GM12873 (cell line): Measurements from ENCODE around the gene PDE5A.
A peak's percentile ranks its signal among the peaks of the same experiment; 100 is the strongest.

Source experiments
- TF ChIP-seq, protein P1 (sequence below): IDR thresholded peaks from 2 replicates; pipeline ENCODE4 v1.5.1; 2012; ENCODE audit warnings: low read depth, mild to moderate bottlenecking, moderate library complexity, low read length, control low read depth; ENCODE audit not compliant: insufficient read depth; ENCODE audit errors: missing control alignments

PDE5A gene

DNA sequence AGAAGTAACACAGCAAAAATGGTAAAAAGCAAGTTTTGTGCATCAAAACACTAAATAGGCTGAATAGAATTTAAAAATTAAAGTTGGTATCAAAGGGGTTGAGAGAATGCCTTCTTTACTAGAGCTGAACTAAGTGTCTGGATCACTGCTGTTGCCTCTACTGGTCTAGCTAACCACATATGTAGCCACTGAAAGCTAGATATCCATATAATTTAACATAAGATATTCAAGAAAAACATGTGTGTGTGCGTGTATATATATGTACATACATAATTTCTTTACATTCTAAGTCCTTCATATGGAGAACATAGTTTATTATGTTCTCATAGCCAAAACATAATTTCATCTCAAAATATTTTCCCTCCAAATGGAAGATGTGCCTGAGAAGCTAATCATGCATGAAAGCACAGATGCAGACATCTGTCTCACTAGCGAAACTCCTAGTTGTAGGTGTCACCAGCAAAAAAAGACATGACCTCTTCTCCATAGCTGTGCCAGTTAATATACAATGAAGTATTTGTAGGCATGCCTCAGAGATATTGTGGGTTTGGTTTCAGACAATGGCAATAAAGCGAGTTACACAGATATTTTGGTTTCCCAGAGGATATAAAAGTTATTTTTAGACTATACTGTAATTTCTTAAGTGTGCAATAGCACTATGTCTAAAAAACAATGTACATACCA, 47.3 kb downstream of the PDE5A start:
- TF ChIP-seq, protein P1, sequence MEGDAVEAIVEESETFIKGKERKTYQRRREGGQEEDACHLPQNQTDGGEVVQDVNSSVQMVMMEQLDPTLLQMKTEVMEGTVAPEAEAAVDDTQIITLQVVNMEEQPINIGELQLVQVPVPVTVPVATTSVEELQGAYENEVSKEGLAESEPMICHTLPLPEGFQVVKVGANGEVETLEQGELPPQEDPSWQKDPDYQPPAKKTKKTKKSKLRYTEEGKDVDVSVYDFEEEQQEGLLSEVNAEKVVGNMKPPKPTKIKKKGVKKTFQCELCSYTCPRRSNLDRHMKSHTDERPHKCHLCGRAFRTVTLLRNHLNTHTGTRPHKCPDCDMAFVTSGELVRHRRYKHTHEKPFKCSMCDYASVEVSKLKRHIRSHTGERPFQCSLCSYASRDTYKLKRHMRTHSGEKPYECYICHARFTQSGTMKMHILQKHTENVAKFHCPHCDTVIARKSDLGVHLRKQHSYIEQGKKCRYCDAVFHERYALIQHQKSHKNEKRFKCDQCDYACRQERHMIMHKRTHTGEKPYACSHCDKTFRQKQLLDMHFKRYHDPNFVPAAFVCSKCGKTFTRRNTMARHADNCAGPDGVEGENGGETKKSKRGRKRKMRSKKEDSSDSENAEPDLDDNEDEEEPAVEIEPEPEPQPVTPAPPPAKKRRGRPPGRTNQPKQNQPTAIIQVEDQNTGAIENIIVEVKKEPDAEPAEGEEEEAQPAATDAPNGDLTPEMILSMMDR: no peak

GRCh38 chr4:119580293-119580692, 48.3 kb downstream of the PDE5A start:
- TF ChIP-seq, protein P1: no peak

DNA sequence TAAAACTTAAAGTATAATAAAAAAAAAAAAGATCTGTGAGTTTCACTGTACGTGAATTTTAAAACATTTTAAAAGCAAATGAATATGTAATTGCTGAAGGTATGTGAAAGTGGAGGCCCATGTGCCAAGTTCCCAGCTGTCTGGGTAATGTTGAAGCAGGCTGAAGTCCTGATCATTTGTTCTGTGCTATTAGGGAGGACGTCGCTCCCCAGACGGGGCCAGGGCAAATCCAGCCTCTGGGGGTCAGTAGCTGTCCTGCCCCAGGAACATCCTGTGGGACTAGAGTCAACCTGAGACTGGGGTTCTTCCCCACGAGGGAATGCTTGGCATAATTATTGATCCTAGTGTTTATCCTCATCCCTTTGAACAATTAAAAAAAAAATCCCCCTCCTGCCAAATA, 48.8 kb downstream of the PDE5A start:
- TF ChIP-seq, protein P1: no peak

DNA sequence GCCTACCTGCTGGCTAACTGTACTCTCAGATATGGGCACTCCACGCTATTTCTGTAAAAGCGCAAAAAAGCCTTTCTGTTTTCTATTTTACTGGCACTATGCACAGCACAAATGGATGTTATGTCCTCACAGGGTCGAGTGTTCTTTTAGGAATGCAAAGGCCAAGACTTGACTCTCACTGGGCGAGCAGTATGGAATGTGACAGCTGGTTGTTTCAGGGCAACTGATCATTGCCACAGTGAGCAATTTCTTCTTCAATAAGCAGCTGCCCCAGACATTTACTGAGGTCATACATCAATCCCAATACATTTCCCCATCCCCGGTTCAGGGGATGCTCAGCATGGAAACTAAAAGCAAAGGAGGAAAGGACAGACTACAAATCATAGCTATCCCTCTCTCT, 58.2 kb downstream of the PDE5A start:
- TF ChIP-seq, protein P1: no peak

- TF ChIP-seq, protein P1: no peak
Observed at GRCh38 chr4:119564106-119564505, 64.5 kb downstream of the PDE5A start.

DNA sequence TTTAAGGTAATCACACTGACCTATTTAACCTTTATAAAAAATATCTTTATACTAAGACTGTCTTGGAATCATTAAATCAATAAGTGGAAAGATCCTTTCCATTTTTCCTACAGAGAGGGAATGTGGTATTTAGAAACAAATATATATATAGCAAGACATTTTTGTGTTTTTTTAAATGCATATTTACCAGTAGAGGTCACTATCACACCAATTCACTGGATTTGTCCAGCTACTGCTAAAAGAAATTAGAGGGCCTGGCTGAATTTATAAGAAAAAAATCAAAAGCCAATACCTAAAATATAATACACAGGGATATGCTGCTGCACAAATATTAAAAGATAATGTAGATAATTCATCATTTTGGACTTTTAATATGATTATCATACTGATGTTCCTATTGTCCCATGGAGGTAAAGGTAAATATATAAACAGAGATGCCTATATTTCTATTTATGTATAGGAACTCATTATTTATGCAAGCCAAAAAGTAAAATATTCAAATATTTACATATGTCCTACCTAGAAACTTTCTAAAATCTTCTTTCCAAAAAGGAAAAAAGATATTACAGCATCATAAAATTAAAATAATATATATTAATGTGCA, 69.5 kb downstream of the PDE5A start:
- TF ChIP-seq, protein P1: peak; percentile 24

GRCh38 chr4:119550857-119551532, 77.6 kb downstream of the PDE5A start:
- TF ChIP-seq, protein P1: no peak
